H1 (cell line): ENCODE data around the gene GRIA3. TPM values are rescaled to one million over a fixed set of nuclear protein-coding genes. Genes with fewer than 3 reads are reported as not detected.

Source experiments
- CTCF ChIA-PET: fragments of 300-600 bp; sonication (Branson Sonifier 250); formaldehyde crosslinking; loops from one replicate; lab custom pipeline; 2021; ENCODE audit not compliant: partially characterized antibody; lab: Charles Lee
- POLR2A ChIA-PET: fragments of 300-600 bp; sonication (Branson Sonifier 250); formaldehyde crosslinking; loops from one replicate; lab custom pipeline; 2021; ENCODE audit warnings: inconsistent platforms; ENCODE audit not compliant: partially characterized antibody; lab: Charles Lee
- DNase-seq, 2 experiments: peaks; one replicate each; pipeline versions ENCODE4 v3.0.0 to v3.0.0-alpha.2; 2010 to 2022; ENCODE audit warnings: low spot score in 2 of 2, low read depth in 1 of 2, mixed read lengths in 1 of 2
- FAIRE-seq: peaks from 2 replicates; lab custom pipeline; 2011; peaks lifted over from hg19 to GRCh38; lab: Jason Lieb, UNC
- H2AFZ ChIP-seq: 2 replicates; pipeline ENCODE4 v1.8.1; 2012; ENCODE audit warnings: low read length, inconsistent platforms
- H2AK5ac ChIP-seq: 2 replicates; pipeline ENCODE4 v1.6.1; 2013; ENCODE audit warnings: low read depth, low read length
- H2BK120ac ChIP-seq: replicated peaks from 2 replicates; pipeline ENCODE3; 2013; ENCODE audit warnings: low read depth, low read length, inconsistent platforms
- H2BK12ac ChIP-seq: 2 replicates; pipeline ENCODE4 v1.6.1; 2013; ENCODE audit warnings: low read depth, low read length
- H2BK15ac ChIP-seq: 2 replicates; pipeline ENCODE4 v1.6.1; 2013; ENCODE audit warnings: low read length
- H2BK20ac ChIP-seq: 2 replicates; pipeline ENCODE4 v1.6.1; 2013; ENCODE audit warnings: low read length
- H2BK5ac ChIP-seq: 2 replicates; pipeline ENCODE4 v1.6.1; 2013; ENCODE audit warnings: low read depth, low read length
- H3K14ac ChIP-seq: 2 replicates; pipeline ENCODE4 v1.6.1; 2013; ENCODE audit warnings: inconsistent platforms; ENCODE audit not compliant: insufficient read length
- H3K18ac ChIP-seq: 2 replicates; pipeline ENCODE4 v1.6.1; 2013; ENCODE audit warnings: low read length; ENCODE audit errors: extremely low read depth
- H3K23ac ChIP-seq: 2 replicates; pipeline ENCODE4 v1.6.1; 2013; ENCODE audit warnings: inconsistent platforms; ENCODE audit not compliant: insufficient read length
- H3K23me2 ChIP-seq: 2 replicates; pipeline ENCODE4 v1.6.1; 2013; ENCODE audit warnings: low read depth, low read length
- H3K27ac ChIP-seq: 2 replicates; pipeline ENCODE4 v1.6.1; 2011; ENCODE audit warnings: low read depth, low read length, inconsistent platforms
- H3K27me3 ChIP-seq, 4 experiments: replicated peaks in 1 of 4; 1 replicate in 1 of 4; 2 replicates in 3 of 4; pipeline versions ENCODE4 v1.6.1 to v1.8.1; 2011 to 2013; ENCODE audit warnings: low read length in 3 of 4, mild to moderate bottlenecking in 3 of 4, inconsistent platforms in 2 of 4, mixed read lengths in 2 of 4, moderate library complexity in 1 of 4; ENCODE audit not compliant: control insufficient read depth in 3 of 4, insufficient read depth in 3 of 4; ENCODE audit errors: extremely low read depth in 1 of 4
- H3K36me3 ChIP-seq, 4 experiments: 2 replicates each; pipeline versions ENCODE4 v1.6.1 to v1.8.1; 2011 to 2013; ENCODE audit warnings: mild to moderate bottlenecking in 4 of 4, low read length in 3 of 4, moderate library complexity in 2 of 4, control low read depth in 1 of 4, inconsistent platforms in 1 of 4; ENCODE audit not compliant: insufficient read depth in 4 of 4, control insufficient read depth in 2 of 4
- H3K4ac ChIP-seq: replicated peaks from 2 replicates; pipeline ENCODE3; 2013; ENCODE audit warnings: low read length, low read depth, mixed read lengths, inconsistent platforms; ENCODE audit not compliant: insufficient read length
- H3K4me1 ChIP-seq, 4 experiments: replicated peaks in 1 of 4; 1 replicate in 1 of 4; 2 replicates in 3 of 4; pipeline versions ENCODE4 v1.6.1 to v1.8.1; 2011 to 2013; ENCODE audit warnings: low read length in 3 of 4, inconsistent platforms in 2 of 4, mixed read lengths in 1 of 4; ENCODE audit not compliant: insufficient read depth in 4 of 4, control insufficient read depth in 3 of 4
- H3K4me2 ChIP-seq, 2 experiments: 2 replicates each; pipeline versions ENCODE4 v1.6.1 to v1.8.1; 2011 to 2013; ENCODE audit warnings: low read depth in 2 of 2, low read length in 2 of 2, control low read depth in 1 of 2, inconsistent platforms in 1 of 2, mild to moderate bottlenecking in 1 of 2; ENCODE audit not compliant: insufficient read depth in 1 of 2
- H3K4me3 ChIP-seq, 4 experiments: fragments of 200-600, 300-600 bp in 1 of 4; sonication (generic), shearing (Covaris generic), sonication (Bioruptor Twin) in 1 of 4; 2 replicates each; pipeline versions ENCODE4 v1.5.1 to v1.8.1; 2011 to 2016; ENCODE audit warnings: low read length in 4 of 4, low read depth in 3 of 4, control low read depth in 2 of 4, inconsistent platforms in 2 of 4, mild to moderate bottlenecking in 2 of 4, mixed read lengths in 1 of 4, moderate library complexity in 1 of 4; ENCODE audit not compliant: insufficient read depth in 2 of 4; ENCODE audit errors: extremely low read depth in 1 of 4
- H3K56ac ChIP-seq: replicated peaks from 2 replicates; pipeline ENCODE3; 2013; ENCODE audit warnings: low read depth, mild to moderate bottlenecking, mixed read lengths, low read length, inconsistent platforms; ENCODE audit not compliant: insufficient read length
- H3K79me1 ChIP-seq: 2 replicates; pipeline ENCODE4 v1.6.1; 2013; ENCODE audit warnings: low read depth, low read length, control low read depth
- H3K79me2 ChIP-seq, 2 experiments: 2 replicates each; pipeline versions ENCODE4 v1.6.1 to v1.8.1; 2012 to 2013; ENCODE audit warnings: low read length in 2 of 2, mild to moderate bottlenecking in 2 of 2, inconsistent platforms in 1 of 2; ENCODE audit not compliant: insufficient read depth in 2 of 2, control insufficient read depth in 1 of 2
- H3K9ac ChIP-seq, 4 experiments: replicated peaks in 1 of 4; 1 replicate in 1 of 4; 2 replicates in 3 of 4; pipeline versions ENCODE4 v1.6.1 to v1.8.1; 2011 to 2013; ENCODE audit warnings: low read depth in 3 of 4, low read length in 3 of 4, control low read depth in 2 of 4, mild to moderate bottlenecking in 2 of 4, moderate library complexity in 2 of 4, inconsistent platforms in 1 of 4; ENCODE audit errors: extremely low read depth in 1 of 4
- H3K9me3 ChIP-seq, 2 experiments: 2 replicates each; pipeline versions ENCODE4 v1.6.1 to v1.8.1; 2012 to 2013; ENCODE audit warnings: mild to moderate bottlenecking in 2 of 2, moderate library complexity in 2 of 2, control low read depth in 1 of 2, inconsistent platforms in 1 of 2, low read depth in 1 of 2, low read length in 1 of 2, mixed read lengths in 1 of 2; ENCODE audit not compliant: insufficient read depth in 2 of 2
- H4K20me1 ChIP-seq, 2 experiments: replicated peaks in 1 of 2; 2 replicates each; pipeline versions ENCODE3 to v1.8.1; 2011 to 2013; ENCODE audit warnings: inconsistent platforms in 2 of 2, low read length in 2 of 2, mild to moderate bottlenecking in 1 of 2; ENCODE audit not compliant: insufficient read depth in 2 of 2, control insufficient read depth in 1 of 2
- H4K5ac ChIP-seq: 2 replicates; pipeline ENCODE4 v1.6.1; 2013; ENCODE audit warnings: low read length, low read depth, mixed read lengths, inconsistent platforms; ENCODE audit not compliant: insufficient read length
- H4K8ac ChIP-seq: 2 replicates; pipeline ENCODE4 v1.8.0; 2013; ENCODE audit warnings: mild to moderate bottlenecking, moderate library complexity, low read length, inconsistent platforms; ENCODE audit not compliant: insufficient read depth; ENCODE audit errors: extremely low read depth
- H4K91ac ChIP-seq: replicated peaks from 2 replicates; pipeline ENCODE3; 2013; ENCODE audit warnings: low read length, mixed read lengths, inconsistent platforms; ENCODE audit not compliant: insufficient read length
- CTCF ChIP-seq, 3 experiments: IDR thresholded peaks; 1 replicate in 2 of 3; 2 replicates in 1 of 3; pipeline versions ENCODE4 v1.5.1 to v1.6.1; 2011; ENCODE audit warnings: low read length in 3 of 3, mild to moderate bottlenecking in 3 of 3, inconsistent platforms in 2 of 3, low read depth in 1 of 3, moderate library complexity in 1 of 3; ENCODE audit not compliant: insufficient read depth in 1 of 3; ENCODE audit errors: control extremely low read depth in 1 of 3
- NRF1 ChIP-seq: IDR thresholded peaks from 2 replicates; pipeline ENCODE4 v1.6.1; 2011; ENCODE audit warnings: mild to moderate bottlenecking, low read depth, low read length, improper control_type of control experiment
- RFX5 ChIP-seq: IDR thresholded peaks from 2 replicates; pipeline ENCODE4 v1.6.1; 2011; ENCODE audit warnings: low read depth, low read length, improper control_type of control experiment, borderline replicate concordance
- RNF2 ChIP-seq: fragments of 200-900, 300-1000 bp; sonication (generic); IDR thresholded peaks from 2 replicates; pipeline ENCODE4 v1.7.1; 2016; ENCODE audit warnings: borderline replicate concordance, low read depth, mild to moderate bottlenecking, antibody characterized with exemption, low read length; ENCODE audit not compliant: poor library complexity, severe bottlenecking; ENCODE audit errors: missing control alignments
- SRF ChIP-seq: IDR thresholded peaks from 2 replicates; pipeline ENCODE4 v1.6.1; 2011; ENCODE audit warnings: mild to moderate bottlenecking, low read depth, low read length, moderate library complexity
- TEAD4 ChIP-seq: IDR thresholded peaks from 2 replicates; pipeline ENCODE4 v1.6.1; 2012; ENCODE audit warnings: low read depth, low read length, inconsistent platforms, mixed read lengths
- WGBS, 2 experiments: shearing (Covaris generic) in 1 of 2; methylation state at CpG; one replicate each; pipeline versions ENCODE4 v1.1.6 to v1.1.7; 2013 to 2015; ENCODE audit warnings: low lambda C conversion rate in 2 of 2, mixed read lengths in 2 of 2, inconsistent platforms in 1 of 2, low coverage in 1 of 2, missing lambda C conversion rate in 1 of 2; ENCODE audit not compliant: insufficient replicate concordance in 2 of 2, insufficient coverage in 1 of 2, insufficient read length in 1 of 2; ENCODE audit errors: extremely low coverage in 1 of 2, missing lambda C conversion rate in 1 of 2; 5-methylcytosine and 5-hydroxymethylcytosine counted together
- polyA plus RNA-seq, 7 experiments: library from polyadenylated mRNA; depleted of rRNA in 3 of 7; stranded (reverse) in 5 of 7; unstranded in 2 of 7; fragments of >200 nt in 5 of 7; fragments of 200-250 nt in 2 of 7; gene quantifications; 1 replicate in 5 of 7; 2 replicates in 1 of 7; 4 replicates in 1 of 7; pipeline versions ENCODE4 v1.2.1 to v1.2.3, GENCODE V29; 2011 to 2013; ENCODE audit warnings: missing spikeins in 2 of 7, mixed read lengths in 2 of 7
- total RNA-seq: library from RNA; stranded (reverse); fragmentation: NEBNext Ultra II Directional; extraction: Animal tissue kit (Norgen Biotek cat#: 25700); gene quantifications from 2 replicates; pipeline ENCODE4 v1.2.1, GENCODE V29; 2021

The GRIA3 gene
- total and polyA plus RNA-seq, 2 of the 8 experiments (the other 6 are each of a cell fraction or from before 2014, with no cell fraction given) = 2.6 to 3.0 TPM

GRCh38 chrX:123358457-123358856 is 174.4 kb downstream of the GRIA3 start:
- Histone ChIP-seq H3K18ac (no peak overlapping the region), H4K5ac (no peak overlapping the region), H3K23me2 (no peaks in the 10 kb centered on the region), H3K4ac (no peak overlapping the region), H3K14ac (no peak overlapping the region), H2AK5ac (no peak overlapping the region), H2BK12ac (no peak overlapping the region), H3K9ac (no peak overlapping the region), H3K4me1 (no peaks in the 10 kb centered on the region), H3K36me3 (no peaks in the 10 kb centered on the region), H4K20me1 (no peaks in the 10 kb centered on the region), H4K8ac (no peak overlapping the region), H3K79me2 (no peaks in the 10 kb centered on the region), H2BK5ac (no peak overlapping the region), H3K27me3 (no peaks in the 10 kb centered on the region), H2BK15ac (no peak overlapping the region), H2BK120ac (no peak overlapping the region), H2BK20ac (no peak overlapping the region), H3K79me1 (no peaks in the 10 kb centered on the region), H3K27ac (no peak overlapping the region), H3K4me3 (no peak overlapping the region), H2AFZ (no peak overlapping the region), H3K56ac (no peak overlapping the region), H4K91ac (no peak overlapping the region), H3K9me3 (no peaks in the 10 kb centered on the region), H3K23ac (no peak overlapping the region), H3K4me2 (no peak overlapping the region)
- 87% methylated on average over 4 of the region's 4 CpGs; no CpG with 5 or more reads in 1 of the 2 experiments for WGBS, 2 experiments
- DNase-seq (no peak), FAIRE-seq (no peak)
- ChIA-PET POLR2A (no interaction called here), CTCF (interaction anchor here (1.2 to 1.5 kb wide), 2 partner anchors 16 to 27 kb away, joined by 3 to 4 read pairs; no protein-coding TSS in a partner anchor)
- no peak for TF ChIP-seq SRF
- no peak for TF ChIP-seq RFX5
- TF ChIP-seq CTCF (IDR thresholded peaks at IDR 0.05; ENCODE audit: control extremely low read depth in 1 of 3, insufficient read depth in 1 of 3, low read depth in 1 of 3, low read length in 3 of 3) = no peak
- TF ChIP-seq TEAD4 = no peak
- TF ChIP-seq RNF2 = no peak
- TF ChIP-seq NRF1 = no peak
